HG03460 (cell line): Measurements from ENCODE around the gene KDM4C.
A peak's percentile ranks its signal among the peaks of the same experiment; 100 is the strongest.

Experiments used
- ATAC-seq: cut with Tn5 transposase; IDR thresholded peaks from one replicate; pipeline ENCODE4 v1.9.1; 2021; ENCODE audit not compliant: unreplicated experiment

KDM4C gene

GRCh38 chr9:7089406-7090193 is 331.8 kb downstream of the KDM4C start:
- ATAC-seq, result no peak

- ATAC-seq, result no peak
Measured at GRCh38 chr9:7093040-7093439, 335.3 kb downstream of the KDM4C start.

- ATAC-seq, result no peak
Measured at GRCh38 chr9:7094052-7094451, 336.3 kb downstream of the KDM4C start.

- no peak for ATAC-seq
Measured at GRCh38 chr9:7094576-7094975, 336.8 kb downstream of the KDM4C start.

- no peak for ATAC-seq
Measured at GRCh38 chr9:7095058-7095457, 337.3 kb downstream of the KDM4C start.

- ATAC-seq, result no peak
Measured at GRCh38 chr9:7097040-7097715, 339.4 kb downstream of the KDM4C start.

GRCh38 chr9:7097785-7098752 is 340.3 kb downstream of the KDM4C start:
- no peak for ATAC-seq

- ATAC-seq, result no peak
Measured at GRCh38 chr9:7103367-7103766, 345.6 kb downstream of the KDM4C start.

- no peak for ATAC-seq
Measured at GRCh38 chr9:7103771-7104170, 346.0 kb downstream of the KDM4C start.

- ATAC-seq, result no peak
Measured at GRCh38 chr9:7104625-7105024, 346.9 kb downstream of the KDM4C start.

GRCh38 chr9:7105095-7105494 is 347.3 kb downstream of the KDM4C start:
- no peak for ATAC-seq

GRCh38 chr9:7108936-7109335 is 351.2 kb downstream of the KDM4C start:
- ATAC-seq, result no peak

GRCh38 chr9:7111413-7111812 is 353.6 kb downstream of the KDM4C start:
- no peak for ATAC-seq

- no peak for ATAC-seq
Measured at GRCh38 chr9:7115606-7116005, 357.8 kb downstream of the KDM4C start.

- peak; percentile 60 for ATAC-seq
Measured at GRCh38 chr9:7117676-7118561, 360.1 kb downstream of the KDM4C start.

- ATAC-seq, result peak; percentile 31
Measured at GRCh38 chr9:7118633-7119032, 360.9 kb downstream of the KDM4C start.

- ATAC-seq, result no peak
Measured at GRCh38 chr9:7119612-7120011, 361.8 kb downstream of the KDM4C start.

- peak; percentile 58 for ATAC-seq
Measured at GRCh38 chr9:7121055-7121454, 363.3 kb downstream of the KDM4C start.

- no peak for ATAC-seq
Measured at GRCh38 chr9:7121664-7122063, 363.9 kb downstream of the KDM4C start.

GRCh38 chr9:7123743-7124142 is 366.0 kb downstream of the KDM4C start:
- no peak for ATAC-seq
